ENCODE data around the gene CYP2F1. TPM values are rescaled to one million over a fixed set of nuclear protein-coding genes. Genes with fewer than 3 reads are reported as not detected.
A peak's percentile ranks its signal among the peaks of the same experiment; 100 is the strongest.
"Not testable (repeated sequence)": the region's sequence is repeated elsewhere in the genome, so short reads cannot be mapped to it uniquely, and the experiment has no call there.

The CYP2F1 gene
- total and polyA plus RNA-seq, 8 donors: not detected

- no peak for TF ChIP-seq CTCF (IDR thresholded peaks at IDR 0.05)
- no peak for FAIRE-seq
- Histone ChIP-seq H3K36me3 (no peaks in the 10 kb centered on the region), H3K27me3 (no peaks in the 10 kb centered on the region), H3K4me3 (no peak overlapping the region), H3K27ac (no peak overlapping the region), H3K4me1 (no peaks in the 10 kb centered on the region), H3K9me3 (no peaks in the 10 kb centered on the region)
- intact Hi-C loops (cut with DNase I): no loop called here
- DNase-seq: peak in 1 of 6 donors; percentile 14
- ATAC-seq: no peak
- 33 to 42% methylated on average over 1 to 2 of the region's 3 CpGs for whole genome bisulfite sequencing, 2 donors
These were observed 19.0 kb downstream of the CYP2F1 start for GRCh38 chr19:41133260-41133659.

- ATAC-seq: no peak
- Histone ChIP-seq H3K9me3 (no peaks in the 10 kb centered on the region), H3K27me3 (no peaks in the 10 kb centered on the region), H3K27ac (no peak overlapping the region), H3K4me1 (no peaks in the 10 kb centered on the region), H3K4me3 (no peak overlapping the region), H3K36me3 (no peaks in the 10 kb centered on the region)
- 75% methylated on average over 20 of the region's 20 CpGs for WGBS, 2 donors
- intact Hi-C loops (cut with DNase I): no loop called here
- DNase-seq: peak in 1 of 6 donors; percentile 35
- FAIRE-seq: no peak
- TF ChIP-seq CTCF (IDR thresholded peaks at IDR 0.05): no peak
These were observed 20.4 kb downstream of the CYP2F1 start for GRCh38 chr19:41134616-41135015.

GRCh38 chr19:41135390-41136384, 21.5 kb downstream of the CYP2F1 start:
- DNase-seq (peak; percentile 24 to 82 (median 56)), FAIRE-seq (peak; percentile 45), ATAC-seq (peak; percentile 94 to 98 (median 98))
- H3K27me3 ChIP-seq; H3K9me3 ChIP-seq; intact Hi-C loops (cut with DNase I); H3K36me3 ChIP-seq; H3K4me1 ChIP-seq: not testable (repeated sequence)
- WGBS, 2 donors: 11 to 16% methylated on average over 49 to 60 of the region's 76 CpGs
- peak overlapping the region in 3 of 4 donors; percentile 6 to 45 (median 37) for H3K4me3 ChIP-seq
- H3K27ac ChIP-seq: peak overlapping the region in 2 of 4 donors; percentile 2 to 58

GRCh38 chr19:41136636-41137455, 22.6 kb downstream of the CYP2F1 start:
- peak in 1 of 6 donors; percentile 41 for DNase-seq
- intact Hi-C loops (cut with DNase I): no loop called here
- TF ChIP-seq CTCF (IDR thresholded peaks at IDR 0.05): no peak
- no peak for ATAC-seq
- Histone ChIP-seq H3K27ac (no peak overlapping the region), H3K4me3 (no peak overlapping the region), H3K4me1 (no peaks in the 10 kb centered on the region), H3K36me3 (no peaks in the 10 kb centered on the region), H3K27me3 (no peaks in the 10 kb centered on the region), H3K9me3 (no peaks in the 10 kb centered on the region)
- no peak for FAIRE-seq
- 86 to 94% methylated on average over 31 of the region's 31 CpGs for WGBS, 2 donors

- FAIRE-seq (peak; percentile 20), ATAC-seq (peak; percentile 74 to 98 (median 86)), DNase-seq (peak; percentile 58 to 82 (median 79))
- 18 to 25% methylated on average over 7 of the region's 7 CpGs for WGBS, 2 donors
- H3K27ac ChIP-seq: no peak overlapping the region
- peaks cover 0 to 13% (median 1%) of the 10 kb centered on the region in 4 donors for H3K27me3 ChIP-seq
- no peaks in the 10 kb centered on the region for H3K4me1 ChIP-seq
- no peaks in the 10 kb centered on the region for H3K36me3 ChIP-seq
- intact Hi-C loops (cut with DNase I): loop anchor here in 2 of 3 donors (5.0 to 10.0 kb wide), 3 partner anchors 170 to 482 kb away; no protein-coding TSS in a partner anchor
- no peak overlapping the region for H3K4me3 ChIP-seq
- peak; percentile 63 to 67 (median 65) for TF ChIP-seq CTCF (IDR thresholded peaks at IDR 0.05)
- no peaks in the 10 kb centered on the region for H3K9me3 ChIP-seq
These were observed 30.2 kb downstream of the CYP2F1 start for GRCh38 chr19:41144403-41144802.

Data from pancreas (tissue), 10 donors.